Medulla oblongata (tissue), 1 donor: ENCODE results near the gene ATN1.

ENCODE experiments used
- DNase-seq: peaks from one replicate; pipeline ENCODE4 v3.0.0-alpha.2; 2015; ENCODE audit errors: extremely low spot score

Gene ATN1

GRCh38 chr12:6944381-6945186 lies 16.8 kb downstream of the ATN1 start:
- peak; percentile 97 for DNase-seq

- no peak for DNase-seq
These were observed 17.9 kb downstream of the ATN1 start for GRCh38 chr12:6945613-6946012.

- DNase-seq = no peak
These were observed 18.5 kb downstream of the ATN1 start for GRCh38 chr12:6946033-6946919.

DNA sequence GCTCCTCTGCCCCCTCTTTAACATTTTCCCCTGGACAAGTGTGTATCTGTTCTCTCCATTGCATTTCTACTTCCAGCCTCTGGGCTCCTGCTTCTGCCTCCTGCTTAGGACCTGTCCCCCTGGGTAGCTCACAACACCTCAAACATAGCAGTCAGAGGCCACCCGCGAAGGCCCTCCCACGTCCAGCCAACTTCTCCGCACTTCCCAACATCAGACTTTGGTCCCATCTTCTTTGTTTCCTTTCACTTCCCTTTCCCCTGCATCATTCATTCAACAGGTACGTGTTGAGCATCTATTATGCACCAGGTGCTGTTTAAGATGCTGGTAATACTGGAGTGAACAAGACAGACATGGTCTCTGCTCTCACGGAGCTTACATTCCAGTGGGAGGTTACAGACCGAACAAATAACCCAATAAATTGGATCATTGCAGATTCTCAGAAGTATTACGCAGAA lies 19.2 kb downstream of the ATN1 start:
- no peak for DNase-seq

- DNase-seq = no peak
These were observed 19.9 kb downstream of the ATN1 start for GRCh38 chr12:6947615-6948014.

DNA sequence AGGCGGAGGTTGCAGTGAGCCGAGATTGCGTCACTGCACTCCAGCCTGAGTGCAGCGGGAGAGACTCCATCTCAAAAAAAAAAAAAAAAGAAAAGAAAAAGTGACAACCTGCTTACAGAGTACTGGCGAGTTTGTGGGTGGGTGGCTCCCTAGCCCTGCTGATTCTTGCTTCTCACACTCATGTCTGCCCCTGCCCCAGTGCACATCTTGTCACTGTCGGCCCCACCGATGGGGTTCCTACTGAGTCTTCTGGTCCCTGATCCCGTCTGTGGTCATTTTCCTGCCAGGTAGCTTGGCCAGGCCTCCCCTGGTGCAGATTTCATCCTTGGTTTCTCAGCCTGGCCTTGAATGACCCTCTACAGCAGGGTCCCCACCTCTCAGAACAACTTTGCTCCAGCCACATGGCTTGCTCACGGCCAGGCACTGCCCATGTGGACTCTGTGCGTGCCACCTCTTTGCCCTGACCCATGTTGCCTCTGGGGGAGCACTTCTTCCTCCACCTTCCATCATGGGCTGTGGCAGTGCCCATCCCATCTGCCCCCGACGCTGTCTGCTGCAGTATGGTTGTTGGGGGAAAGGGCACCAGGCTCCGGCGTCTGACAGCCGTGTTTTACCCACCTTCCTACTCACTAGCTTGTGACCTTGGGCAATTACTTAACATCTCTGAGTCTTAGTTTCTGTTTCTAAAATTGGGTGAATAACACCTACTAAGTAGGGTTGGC lies 21.3 kb downstream of the ATN1 start:
- DNase-seq = no peak

GRCh38 chr12:6950401-6950801 lies 22.6 kb downstream of the ATN1 start:
- DNase-seq = no peak

GRCh38 chr12:6950811-6951540 lies 23.2 kb downstream of the ATN1 start, which contains the start of gene PTPN6:
Gene PTPN6 (plus strand): TSS chr12:6951356. CDS start chr12:6951513, 157 bp downstream.
- peak; percentile 57 for DNase-seq

GRCh38 chr12:6951551-6952120 lies 23.9 kb downstream of the ATN1 start:
- DNase-seq = no peak

DNA sequence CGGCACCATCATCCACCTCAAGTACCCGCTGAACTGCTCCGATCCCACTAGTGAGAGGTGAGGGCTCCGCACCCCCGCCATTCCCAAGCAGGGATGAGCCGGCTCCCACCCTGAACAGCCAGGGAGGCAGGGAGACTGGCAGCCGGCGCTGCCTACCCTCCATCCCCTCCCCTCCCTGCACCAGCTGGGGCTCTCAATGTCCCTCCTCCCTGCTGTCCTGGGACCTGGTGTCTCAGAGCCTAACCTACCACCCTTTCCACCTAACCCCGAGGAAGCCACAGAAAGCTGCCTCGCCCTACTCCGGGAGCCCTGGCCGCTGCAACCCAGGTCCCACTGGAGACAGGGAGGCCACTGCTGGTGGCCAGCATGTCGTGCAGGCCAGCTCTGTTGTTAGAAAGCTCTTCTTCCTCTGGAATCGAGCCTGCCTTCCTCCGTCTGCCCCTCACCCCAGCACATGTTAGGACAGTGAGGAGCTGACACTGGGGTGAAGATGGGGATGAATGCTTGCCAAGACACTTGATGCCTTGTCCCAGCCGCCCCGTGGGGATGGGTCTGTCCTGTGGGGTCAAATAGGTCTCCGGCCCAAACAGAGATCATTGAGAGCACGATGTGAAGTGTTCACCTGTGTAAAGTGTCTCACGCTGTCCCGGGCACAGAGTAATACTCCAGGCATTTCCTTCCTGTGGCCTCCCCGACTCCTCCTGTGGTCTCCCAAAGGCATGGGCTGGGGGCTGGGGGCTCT lies 24.5 kb downstream of the ATN1 start:
- no peak for DNase-seq

GRCh38 chr12:6952863-6953441 lies 25.2 kb downstream of the ATN1 start:
- DNase-seq = no peak

DNA sequence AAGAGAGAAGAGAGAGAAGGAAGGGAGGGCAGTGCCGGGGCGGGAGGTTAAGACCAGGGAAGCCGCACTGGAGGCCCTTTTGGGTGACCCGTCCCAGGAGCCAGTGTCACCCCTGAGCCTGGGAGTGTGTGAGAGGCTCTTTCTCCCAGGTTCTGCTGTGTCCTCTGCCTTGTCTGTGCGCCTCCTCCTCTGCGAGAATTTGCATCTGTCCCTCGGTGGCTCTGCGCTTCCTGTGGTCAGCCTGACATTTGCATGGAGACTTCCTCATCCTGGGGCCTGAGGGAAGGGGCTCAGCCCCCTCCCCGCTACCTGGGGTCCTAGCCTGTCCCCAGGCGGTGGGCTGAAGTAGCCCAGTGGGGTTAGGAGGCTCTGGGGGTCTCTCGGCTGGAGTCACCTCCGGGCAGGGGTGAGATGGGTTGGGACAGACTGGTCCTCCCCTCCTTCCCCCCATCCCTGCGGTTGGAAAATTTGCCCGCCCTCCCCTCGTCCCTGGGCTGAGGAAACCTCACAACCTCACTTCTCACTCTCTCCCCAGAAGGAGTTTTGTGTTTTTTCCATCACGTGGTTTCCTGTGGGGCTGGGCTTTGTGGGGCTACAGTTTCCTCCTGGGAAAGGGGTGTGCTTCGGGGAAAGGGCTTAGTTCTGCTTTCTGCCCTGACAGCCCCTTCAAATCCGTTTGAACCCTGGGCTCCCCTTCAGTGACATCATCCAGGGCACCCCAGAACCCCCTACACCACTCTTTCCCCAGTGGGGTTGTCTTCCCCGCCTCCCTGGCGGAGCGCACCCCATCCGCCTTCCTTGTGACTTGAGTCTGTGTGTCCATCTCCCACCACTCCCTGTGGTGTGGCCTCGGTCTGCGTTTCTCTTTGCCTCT lies 25.9 kb downstream of the ATN1 start:
- peak; percentile 89 for DNase-seq

- no peak for DNase-seq
These were observed 26.8 kb downstream of the ATN1 start for GRCh38 chr12:6954316-6955107.

DNA sequence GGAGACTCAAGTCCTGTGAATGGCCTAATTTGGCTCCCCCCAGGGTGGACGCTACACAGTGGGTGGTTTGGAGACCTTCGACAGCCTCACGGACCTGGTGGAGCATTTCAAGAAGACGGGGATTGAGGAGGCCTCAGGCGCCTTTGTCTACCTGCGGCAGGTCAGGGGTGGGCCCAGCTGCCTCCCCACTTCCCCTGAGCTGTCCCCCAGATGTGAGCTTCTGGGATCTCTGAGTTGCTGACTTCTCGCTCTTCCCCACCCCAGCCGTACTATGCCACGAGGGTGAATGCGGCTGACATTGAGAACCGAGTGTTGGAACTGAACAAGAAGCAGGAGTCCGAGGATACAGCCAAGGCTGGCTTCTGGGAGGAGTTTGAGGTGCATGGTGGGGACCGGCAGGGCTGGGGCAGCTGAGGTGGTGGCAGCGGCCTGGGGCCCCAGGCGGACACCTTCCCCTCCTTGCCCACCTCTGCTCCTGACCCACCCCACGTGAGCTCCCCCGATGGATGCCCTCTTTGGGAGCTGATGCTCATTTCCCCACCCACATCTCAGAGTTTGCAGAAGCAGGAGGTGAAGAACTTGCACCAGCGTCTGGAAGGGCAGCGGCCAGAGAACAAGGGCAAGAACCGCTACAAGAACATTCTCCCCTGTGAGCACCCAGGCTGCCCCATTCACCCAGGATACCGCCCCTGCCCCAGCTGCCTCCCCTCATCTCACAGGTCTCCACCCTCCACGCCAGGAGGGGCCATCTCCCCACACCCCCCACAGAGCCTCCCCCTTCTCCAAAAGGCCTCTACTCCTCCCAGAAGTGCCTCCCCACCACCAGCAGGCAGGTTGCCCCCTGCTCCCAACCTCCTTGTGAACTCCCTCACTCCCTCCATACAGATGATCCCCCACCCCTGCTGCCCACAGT lies 27.6 kb downstream of the ATN1 start:
- no peak for DNase-seq

- DNase-seq = no peak
These were observed 28.4 kb downstream of the ATN1 start for GRCh38 chr12:6956021-6956727.

- no peak for DNase-seq
These were observed 29.5 kb downstream of the ATN1 start for GRCh38 chr12:6957151-6957701.
